Ovary (tissue), 3 donors: Measurements from ENCODE around the gene KRT72.

Experiments
- POLR2A ChIP-seq: fragments of 450-650 bp; IDR thresholded peaks from one replicate; pipeline ENCODE4 v1.6.1; 2017; ENCODE audit warnings: antibody characterized with exemption, mild to moderate bottlenecking, moderate library complexity
- TF ChIP-seq, protein P1 (sequence below), 3 donors: fragments of 450-650 bp in 2 of 3; fragments of 200-600 bp in 1 of 3; IDR thresholded peaks; one replicate each; pipeline versions ENCODE4 v1.5.1 to v1.8.0; 2016 to 2022; ENCODE audit warnings: antibody characterized with exemption in 3 of 3, mild to moderate bottlenecking in 1 of 3
- donor health status: DM: no; HTN: no; CAD: no.

DNA sequence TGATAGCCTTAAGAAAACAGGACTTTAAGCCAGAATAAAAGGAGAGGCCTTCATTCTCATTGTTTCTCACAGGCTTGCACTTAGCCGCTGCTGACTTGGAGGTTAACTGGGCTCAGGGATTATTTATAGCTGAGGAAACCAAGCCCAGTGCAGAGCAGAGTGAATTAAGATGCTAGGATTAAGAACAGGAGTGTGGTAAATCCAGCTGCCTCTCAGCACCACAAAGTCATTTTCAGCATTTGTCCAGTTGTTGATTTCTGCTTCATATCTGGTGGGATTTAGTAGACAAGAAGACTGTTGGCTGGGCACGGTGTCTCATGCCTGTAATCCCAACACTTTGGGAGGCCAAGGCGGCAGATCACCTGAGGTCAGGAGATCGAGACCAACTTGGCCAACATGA, 31.4 kb upstream of the KRT72 start:
- TF ChIP-seq, protein P1, sequence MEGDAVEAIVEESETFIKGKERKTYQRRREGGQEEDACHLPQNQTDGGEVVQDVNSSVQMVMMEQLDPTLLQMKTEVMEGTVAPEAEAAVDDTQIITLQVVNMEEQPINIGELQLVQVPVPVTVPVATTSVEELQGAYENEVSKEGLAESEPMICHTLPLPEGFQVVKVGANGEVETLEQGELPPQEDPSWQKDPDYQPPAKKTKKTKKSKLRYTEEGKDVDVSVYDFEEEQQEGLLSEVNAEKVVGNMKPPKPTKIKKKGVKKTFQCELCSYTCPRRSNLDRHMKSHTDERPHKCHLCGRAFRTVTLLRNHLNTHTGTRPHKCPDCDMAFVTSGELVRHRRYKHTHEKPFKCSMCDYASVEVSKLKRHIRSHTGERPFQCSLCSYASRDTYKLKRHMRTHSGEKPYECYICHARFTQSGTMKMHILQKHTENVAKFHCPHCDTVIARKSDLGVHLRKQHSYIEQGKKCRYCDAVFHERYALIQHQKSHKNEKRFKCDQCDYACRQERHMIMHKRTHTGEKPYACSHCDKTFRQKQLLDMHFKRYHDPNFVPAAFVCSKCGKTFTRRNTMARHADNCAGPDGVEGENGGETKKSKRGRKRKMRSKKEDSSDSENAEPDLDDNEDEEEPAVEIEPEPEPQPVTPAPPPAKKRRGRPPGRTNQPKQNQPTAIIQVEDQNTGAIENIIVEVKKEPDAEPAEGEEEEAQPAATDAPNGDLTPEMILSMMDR (IDR thresholded peaks at IDR 0.05): no peak
- no peak for TF ChIP-seq POLR2A
